HG03159 (cell line): ENCODE measurements around the gene CDK5RAP2.

Experiments used
- ATAC-seq: cut with Tn5 transposase; IDR thresholded peaks from one replicate; pipeline ENCODE4 v1.9.1; 2021; ENCODE audit warnings: mild to moderate bottlenecking, moderate library complexity; ENCODE audit not compliant: unreplicated experiment

The CDK5RAP2 gene

GRCh38 chr9:120386390-120387131 is 193.4 kb downstream of the CDK5RAP2 start:
- ATAC-seq, result no peak

DNA sequence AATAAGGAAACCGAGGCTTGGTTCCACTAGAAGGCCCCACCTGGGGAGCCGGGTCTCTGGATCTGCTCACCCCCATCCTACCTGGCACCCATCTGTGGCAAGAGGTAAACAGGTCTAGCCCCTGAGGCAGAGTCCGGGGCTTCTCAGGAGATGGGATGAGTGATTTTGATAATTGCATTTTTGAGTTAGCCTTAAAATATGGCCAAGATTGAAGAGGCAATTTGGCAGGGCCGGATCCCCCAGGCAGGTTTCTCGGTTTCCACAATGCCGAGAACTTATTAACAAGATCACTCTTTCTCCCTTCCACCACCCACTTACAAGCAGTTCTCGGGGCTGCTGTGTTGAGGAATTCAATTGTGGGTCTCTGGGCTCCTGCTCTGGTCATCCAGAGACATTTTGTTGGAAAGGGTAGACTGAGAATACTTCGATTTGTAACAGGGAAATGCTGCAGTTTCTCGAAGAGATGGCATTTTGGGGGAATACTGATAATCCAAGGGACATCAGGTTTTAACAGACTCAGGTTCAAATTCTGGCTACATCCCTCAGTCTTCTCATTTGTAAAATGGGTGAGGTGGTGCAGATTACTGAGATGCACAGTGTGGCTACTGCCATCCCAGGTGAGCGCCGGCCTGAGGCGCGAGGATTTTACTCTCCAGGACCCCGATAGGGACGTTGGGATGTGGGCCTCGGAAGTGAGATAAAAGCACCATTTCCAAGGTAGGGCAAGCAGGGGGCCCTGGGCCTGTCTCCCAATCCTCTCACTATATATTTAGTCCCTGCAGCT is 194.2 kb downstream of the CDK5RAP2 start:
- ATAC-seq, result no peak

- ATAC-seq, result no peak
Observed at GRCh38 chr9:120384925-120385272, 195.1 kb downstream of the CDK5RAP2 start.

- no peak for ATAC-seq
Observed at GRCh38 chr9:120383999-120384924, 195.7 kb downstream of the CDK5RAP2 start.

- no peak for ATAC-seq
Observed at GRCh38 chr9:120383611-120383998, 196.4 kb downstream of the CDK5RAP2 start.

- ATAC-seq, result no peak
Observed at GRCh38 chr9:120382453-120382852, 197.5 kb downstream of the CDK5RAP2 start.

- ATAC-seq, result no peak
Observed at GRCh38 chr9:120381839-120382238, 198.1 kb downstream of the CDK5RAP2 start.

DNA sequence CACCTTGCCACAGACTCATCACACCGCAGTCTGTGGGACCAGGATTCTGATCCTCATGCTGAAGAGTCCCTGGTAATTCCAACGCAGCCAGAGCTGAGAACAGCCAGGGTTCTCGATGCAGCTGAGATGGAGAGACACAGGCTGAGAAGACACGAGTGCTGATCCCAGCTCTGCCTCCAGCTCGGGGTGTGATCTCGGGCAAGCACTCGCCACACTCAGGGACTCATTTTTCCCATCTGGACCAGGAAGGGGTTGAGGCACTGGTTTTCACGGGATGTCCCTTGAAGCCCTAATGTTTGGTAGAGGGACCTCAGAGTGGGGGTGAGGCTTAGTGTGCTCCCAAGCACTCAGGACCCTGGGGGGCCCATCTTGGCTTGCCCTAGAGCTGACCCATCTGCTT is 200.4 kb downstream of the CDK5RAP2 start:
- no peak for ATAC-seq

- no peak for ATAC-seq
Observed at GRCh38 chr9:120378680-120379079, 201.3 kb downstream of the CDK5RAP2 start.

DNA sequence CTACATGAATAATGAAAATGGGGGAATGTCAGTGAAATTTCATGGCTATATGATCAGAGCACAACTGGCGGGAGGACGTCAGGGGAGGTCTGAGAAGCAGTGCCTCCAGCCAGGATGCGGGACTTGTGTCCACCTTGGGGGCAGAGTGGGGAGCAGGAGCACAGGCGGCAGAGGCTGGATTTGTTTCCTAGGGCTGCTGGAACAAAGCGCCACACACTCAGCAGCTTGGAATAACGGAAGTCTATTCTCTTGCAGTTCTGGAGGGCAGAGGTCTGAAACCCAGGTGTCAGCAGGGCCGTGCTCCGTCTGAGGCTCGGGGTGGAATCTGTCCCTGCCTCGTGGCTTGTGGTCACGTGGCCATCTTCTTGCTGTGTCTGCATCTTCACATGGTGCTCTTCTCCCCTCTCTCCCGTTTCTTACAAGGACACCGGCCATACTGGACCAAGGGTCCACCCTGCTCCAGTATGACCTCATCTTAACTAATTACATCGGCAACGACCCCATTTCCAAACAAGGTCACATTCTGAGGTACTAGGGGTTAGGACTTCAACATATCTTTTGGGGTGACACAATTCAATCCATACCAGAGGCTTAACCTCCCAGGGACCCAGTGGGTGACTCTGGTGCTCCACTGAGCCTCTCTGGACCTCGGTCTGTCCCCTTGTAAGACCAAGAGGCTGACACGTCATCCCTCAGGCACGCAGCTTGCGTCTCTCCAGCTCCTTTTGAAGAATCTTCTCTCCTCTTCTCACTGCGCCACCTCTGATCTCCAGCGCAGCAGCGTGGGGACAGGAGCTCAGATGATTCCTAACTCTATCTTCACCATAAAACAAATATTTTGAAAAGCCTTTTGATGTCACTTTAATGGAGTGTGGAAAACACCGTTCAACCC is 202.5 kb downstream of the CDK5RAP2 start:
- ATAC-seq, result no peak

- no peak for ATAC-seq
Observed at GRCh38 chr9:120376101-120376500, 203.9 kb downstream of the CDK5RAP2 start.

- no peak for ATAC-seq
Observed at GRCh38 chr9:120375316-120375715, 204.7 kb downstream of the CDK5RAP2 start.

DNA sequence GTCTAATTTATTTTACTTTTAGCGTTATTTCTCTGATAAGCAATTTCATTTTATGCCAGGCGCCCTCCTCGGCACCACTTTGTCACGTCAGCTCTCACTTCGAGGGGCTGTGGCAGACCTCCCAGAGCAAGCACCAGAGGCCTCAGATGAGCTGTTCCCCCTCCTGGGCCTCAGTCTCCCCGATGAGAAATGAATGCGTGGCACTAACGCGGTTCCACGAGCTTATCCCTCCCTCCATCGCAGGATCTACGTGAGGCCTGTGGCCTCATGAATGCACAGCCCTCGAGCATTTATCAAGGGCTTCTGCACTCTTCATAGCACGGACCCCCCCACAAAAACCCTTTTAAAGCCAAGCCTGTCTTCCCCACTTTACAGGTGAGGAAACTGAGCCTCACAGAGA is 205.2 kb downstream of the CDK5RAP2 start:
- no peak for ATAC-seq

DNA sequence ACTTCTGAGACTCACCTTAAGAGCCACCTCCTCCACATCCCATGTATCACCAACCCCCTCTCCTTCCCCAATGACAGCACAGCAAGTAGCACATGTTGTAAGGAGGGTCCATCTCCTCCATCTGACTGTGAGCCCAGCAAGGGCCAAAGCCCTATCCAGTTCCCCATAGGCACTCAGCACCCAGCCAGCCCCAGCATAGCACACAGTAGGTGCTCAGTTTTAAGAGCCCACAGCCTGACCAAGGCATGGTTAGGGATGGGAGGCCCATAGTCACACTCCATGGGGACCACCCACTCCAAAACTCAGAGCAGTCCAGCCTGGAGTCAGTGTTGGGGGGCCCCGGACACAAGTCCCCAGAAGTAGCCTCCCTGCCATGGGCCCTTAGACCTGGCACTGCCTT is 205.7 kb downstream of the CDK5RAP2 start:
- ATAC-seq, result no peak

DNA sequence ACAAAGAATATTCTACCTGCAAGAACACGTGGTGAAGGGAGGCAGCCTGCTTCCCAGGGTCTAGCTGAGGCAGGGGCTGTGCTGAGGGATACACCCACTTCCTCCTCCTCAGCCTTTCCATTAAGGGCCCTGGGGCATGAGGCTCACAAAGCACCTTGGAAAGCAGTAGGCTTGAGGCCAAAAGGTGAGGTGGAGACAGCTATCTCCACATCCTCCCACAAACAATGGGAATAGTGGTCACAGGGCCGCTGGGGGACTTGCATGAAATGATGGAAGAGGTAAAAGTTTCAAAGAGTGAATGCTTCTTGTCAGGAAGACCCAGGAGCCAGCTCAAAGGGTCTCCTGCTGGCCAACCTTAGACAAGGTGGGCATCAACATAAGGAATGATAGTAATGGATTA is 207.9 kb downstream of the CDK5RAP2 start:
- no peak for ATAC-seq

GRCh38 chr9:120369608-120370220 is 210.3 kb downstream of the CDK5RAP2 start:
- ATAC-seq, result no peak

- ATAC-seq, result no peak
Observed at GRCh38 chr9:120368799-120369198, 211.2 kb downstream of the CDK5RAP2 start.

DNA sequence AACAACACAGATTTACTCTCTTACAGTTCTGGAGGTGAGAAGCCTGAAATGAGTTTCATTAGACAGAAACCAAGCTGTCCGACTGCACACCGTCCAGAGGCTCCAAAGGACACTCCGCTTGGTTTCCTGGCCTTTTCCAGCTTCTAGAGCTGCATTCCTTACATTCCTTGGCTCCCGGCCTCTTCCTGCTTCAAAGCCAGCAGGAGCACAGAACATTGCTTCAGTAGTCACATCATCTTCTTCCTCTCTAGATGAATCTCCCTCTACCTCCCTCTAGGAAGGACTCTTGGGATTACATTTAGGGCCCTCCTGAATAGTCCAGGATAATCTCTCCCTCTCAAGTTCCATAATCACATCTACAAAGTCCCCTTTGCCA is 213.3 kb downstream of the CDK5RAP2 start:
- ATAC-seq, result no peak

DNA sequence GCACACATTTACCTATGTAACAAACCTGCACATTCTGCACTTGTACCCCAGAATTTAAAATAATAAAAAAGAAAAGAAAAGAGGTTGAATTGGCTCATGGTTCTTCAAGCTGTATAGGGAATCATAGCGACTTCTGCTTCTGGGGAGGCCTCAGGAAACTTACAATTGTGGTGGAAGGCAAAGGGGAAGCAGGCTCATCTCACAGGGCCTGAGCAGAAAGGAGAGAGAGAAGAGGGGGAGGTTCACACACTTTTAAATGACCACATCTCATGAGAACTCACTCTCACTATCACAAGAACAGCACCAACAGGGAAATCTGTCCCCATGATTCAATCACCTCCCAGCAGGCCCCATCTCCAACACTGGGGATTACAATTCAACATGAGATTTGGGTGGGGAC is 214.6 kb downstream of the CDK5RAP2 start:
- no peak for ATAC-seq

DNA sequence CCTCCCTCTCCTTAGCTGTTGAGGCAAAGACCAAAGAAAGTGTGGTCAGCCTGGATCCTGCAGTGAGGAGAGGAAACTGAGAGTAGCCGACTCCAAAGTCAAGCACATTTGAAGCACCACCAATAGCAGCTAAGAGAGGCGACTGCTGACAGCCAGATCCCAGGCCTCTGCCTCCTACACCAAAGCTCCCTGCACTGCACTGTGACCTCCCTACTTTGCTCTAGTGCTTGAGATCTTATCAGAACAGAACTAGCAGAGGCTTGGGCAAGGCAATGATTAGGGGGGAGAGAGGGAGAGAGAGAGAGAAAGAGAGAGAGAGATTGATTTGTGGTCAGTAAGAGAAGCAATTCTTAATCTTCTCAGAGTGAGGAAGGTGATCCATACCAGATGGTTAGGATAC is 216.3 kb downstream of the CDK5RAP2 start:
- no peak for ATAC-seq
